ENCODE data around the gene PRKN. TPM values are rescaled to one million over a fixed set of nuclear protein-coding genes. Genes with fewer than 3 reads are reported as not detected.
A peak's percentile ranks its signal among the peaks of the same experiment; 100 is the strongest.

PRKN gene
- total and polyA plus RNA-seq, 3 experiments from 2014 or later, result 0.22 to 1.0 (median 0.55) TPM

GRCh38 chr6:161963634-161964234, 763.8 kb downstream of the PRKN start:
- no peak overlapping the region for H3K4me3 Mint-ChIP-seq
- H3K4me3 ChIP-seq (ENCODE audit: low read length), result no peak overlapping the region
- H3K9me3 Mint-ChIP-seq, result peaks cover 0 to 16% (median 3%) of the 10 kb centered on the region in 5 donors
- H3K4me1 Mint-ChIP-seq, result no peaks in the 10 kb centered on the region
- CTCF ChIA-PET, result no interaction called here
- POLR2A ChIA-PET, result no interaction called here
- no peaks in the 10 kb centered on the region for H3K27me3 ChIP-seq (ENCODE audit: insufficient read depth, low read length, poor library complexity, severe bottlenecking)
- no peak for DNase-seq
- peaks cover 0 to 3% (median 0%) of the 10 kb centered on the region in 3 donors for H3K36me3 Mint-ChIP-seq
- no peaks in the 10 kb centered on the region for H3K27me3 Mint-ChIP-seq
- no peak overlapping the region for H3K27ac ChIP-seq (ENCODE audit: low read depth, low read length)
- no peaks in the 10 kb centered on the region for H3K9me3 ChIP-seq (ENCODE audit: low read length)
- no peaks in the 10 kb centered on the region for H3K36me3 ChIP-seq (ENCODE audit: insufficient read depth, low read length)
- H3K27ac Mint-ChIP-seq, result no peak overlapping the region
- no peaks in the 10 kb centered on the region for H3K4me1 ChIP-seq (ENCODE audit: insufficient read depth, low read length)

- no peak for DNase-seq
- CTCF ChIA-PET, result no interaction called here
Observed at GRCh38 chr6:161963181-161963580, 764.4 kb downstream of the PRKN start.

GRCh38 chr6:161961796-161962195, 765.8 kb downstream of the PRKN start:
- Histone ChIP-seq H3K4me3 (ENCODE audit: low read length) (no peak overlapping the region), H3K36me3 (ENCODE audit: insufficient read depth, low read length) (no peaks in the 10 kb centered on the region), H3K4me1 (ENCODE audit: insufficient read depth, low read length) (no peaks in the 10 kb centered on the region), H3K27ac (ENCODE audit: low read depth, low read length) (no peak overlapping the region), H3K9me3 (ENCODE audit: low read length) (no peaks in the 10 kb centered on the region), H3K27me3 (ENCODE audit: insufficient read depth, low read length, poor library complexity, severe bottlenecking) (no peaks in the 10 kb centered on the region)
- Mint-ChIP-seq H3K9me3 (peaks cover 0 to 20% (median 3%) of the 10 kb centered on the region in 5 donors), H3K4me3 (no peak overlapping the region), H3K4me1 (no peaks in the 10 kb centered on the region), H3K36me3 (no peaks in the 10 kb centered on the region), H3K27ac (no peak overlapping the region), H3K27me3 (no peaks in the 10 kb centered on the region)
- DNase-seq, result no peak
- ChIA-PET POLR2A (no interaction called here), CTCF (no interaction called here)

More at GRCh38 chr6:161963181-161963580, 764.4 kb downstream of the PRKN start:
- H3K4me1 Mint-ChIP-seq, result no peaks in the 10 kb centered on the region
- H3K27ac Mint-ChIP-seq, result peak overlapping the region in 1 of 8 donors; percentile 10
- H3K36me3 Mint-ChIP-seq, result peaks cover 0 to 3% (median 0%) of the 10 kb centered on the region in 3 donors
- no peaks in the 10 kb centered on the region for H3K36me3 ChIP-seq (ENCODE audit: insufficient read depth, low read length)
- no peak overlapping the region for H3K4me3 ChIP-seq (ENCODE audit: low read length)
- H3K27ac ChIP-seq (ENCODE audit: low read depth, low read length), result no peak overlapping the region
- H3K9me3 Mint-ChIP-seq, result peaks cover 0 to 16% (median 3%) of the 10 kb centered on the region in 5 donors
- no peaks in the 10 kb centered on the region for H3K9me3 ChIP-seq (ENCODE audit: low read length)
- no peak overlapping the region for H3K4me3 Mint-ChIP-seq
- H3K27me3 Mint-ChIP-seq, result no peaks in the 10 kb centered on the region
- no peaks in the 10 kb centered on the region for H3K27me3 ChIP-seq (ENCODE audit: insufficient read depth, low read length, poor library complexity, severe bottlenecking)
- POLR2A ChIA-PET, result no interaction called here
- H3K4me1 ChIP-seq (ENCODE audit: insufficient read depth, low read length), result no peaks in the 10 kb centered on the region

- H3K27ac ChIP-seq (ENCODE audit: low read depth, low read length), result no peak overlapping the region
- no peak overlapping the region for H3K27ac Mint-ChIP-seq
- no peaks in the 10 kb centered on the region for H3K27me3 Mint-ChIP-seq
- H3K4me3 Mint-ChIP-seq, result no peak overlapping the region
- peaks cover 0 to 20% (median 3%) of the 10 kb centered on the region in 5 donors for H3K9me3 Mint-ChIP-seq
- no peaks in the 10 kb centered on the region for H3K4me1 Mint-ChIP-seq
- no peaks in the 10 kb centered on the region for H3K36me3 ChIP-seq (ENCODE audit: insufficient read depth, low read length)
- H3K4me3 ChIP-seq (ENCODE audit: low read length), result no peak overlapping the region
- H3K36me3 Mint-ChIP-seq, result no peaks in the 10 kb centered on the region
- ChIA-PET CTCF (no interaction called here), POLR2A (no interaction called here)
- no peak for DNase-seq
- H3K27me3 ChIP-seq (ENCODE audit: insufficient read depth, low read length, poor library complexity, severe bottlenecking), result no peaks in the 10 kb centered on the region
- H3K9me3 ChIP-seq (ENCODE audit: low read length), result no peaks in the 10 kb centered on the region
- H3K4me1 ChIP-seq (ENCODE audit: insufficient read depth, low read length), result no peaks in the 10 kb centered on the region
Observed at GRCh38 chr6:161961046-161961445, 766.5 kb downstream of the PRKN start.

- Histone ChIP-seq H3K9me3 (ENCODE audit: low read length) (no peaks in the 10 kb centered on the region), H3K27me3 (ENCODE audit: insufficient read depth, low read length, poor library complexity, severe bottlenecking) (no peaks in the 10 kb centered on the region), H3K4me3 (ENCODE audit: low read length) (no peak overlapping the region), H3K27ac (ENCODE audit: low read depth, low read length) (no peak overlapping the region), H3K4me1 (ENCODE audit: insufficient read depth, low read length) (no peaks in the 10 kb centered on the region), H3K36me3 (ENCODE audit: insufficient read depth, low read length) (no peaks in the 10 kb centered on the region)
- Mint-ChIP-seq H3K36me3 (no peaks in the 10 kb centered on the region), H3K27ac (no peak overlapping the region), H3K4me1 (no peaks in the 10 kb centered on the region), H3K9me3 (peaks cover 0 to 20% (median 3%) of the 10 kb centered on the region in 5 donors), H3K27me3 (no peaks in the 10 kb centered on the region), H3K4me3 (no peak overlapping the region)
- ChIA-PET CTCF (no interaction called here), POLR2A (no interaction called here)
- no peak for DNase-seq
Observed at GRCh38 chr6:161959072-161959471, 768.5 kb downstream of the PRKN start.

GRCh38 chr6:161956082-161956481, 771.5 kb downstream of the PRKN start:
- Mint-ChIP-seq H3K27ac (no peak overlapping the region), H3K4me3 (no peak overlapping the region), H3K27me3 (no peaks in the 10 kb centered on the region), H3K36me3 (no peaks in the 10 kb centered on the region), H3K4me1 (no peaks in the 10 kb centered on the region), H3K9me3 (peaks cover 2 to 19% (median 3%) of the 10 kb centered on the region in 5 donors)
- Histone ChIP-seq H3K36me3 (ENCODE audit: insufficient read depth, low read length) (no peaks in the 10 kb centered on the region), H3K27ac (ENCODE audit: low read depth, low read length) (no peak overlapping the region), H3K4me1 (ENCODE audit: insufficient read depth, low read length) (no peaks in the 10 kb centered on the region), H3K4me3 (ENCODE audit: low read length) (no peak overlapping the region), H3K9me3 (ENCODE audit: low read length) (no peaks in the 10 kb centered on the region), H3K27me3 (ENCODE audit: insufficient read depth, low read length, poor library complexity, severe bottlenecking) (no peaks in the 10 kb centered on the region)
- ChIA-PET CTCF (no interaction called here), POLR2A (no interaction called here)
- no peak for DNase-seq

GRCh38 chr6:161954699-161955276, 772.8 kb downstream of the PRKN start:
- Histone ChIP-seq H3K36me3 (ENCODE audit: insufficient read depth, low read length) (no peaks in the 10 kb centered on the region), H3K4me1 (ENCODE audit: insufficient read depth, low read length) (no peaks in the 10 kb centered on the region), H3K27me3 (ENCODE audit: insufficient read depth, low read length, poor library complexity, severe bottlenecking) (no peaks in the 10 kb centered on the region), H3K4me3 (ENCODE audit: low read length) (no peak overlapping the region), H3K27ac (ENCODE audit: low read depth, low read length) (no peak overlapping the region), H3K9me3 (ENCODE audit: low read length) (no peaks in the 10 kb centered on the region)
- no peak for DNase-seq
- ChIA-PET CTCF (no interaction called here), POLR2A (no interaction called here)
- no peaks in the 10 kb centered on the region for H3K4me1 Mint-ChIP-seq
- H3K9me3 Mint-ChIP-seq, result peaks cover 3 to 18% (median 5%) of the 10 kb centered on the region in 5 donors
- H3K36me3 Mint-ChIP-seq, result peaks cover 0 to 4% (median 0%) of the 10 kb centered on the region in 3 donors
- no peaks in the 10 kb centered on the region for H3K27me3 Mint-ChIP-seq
- H3K4me3 Mint-ChIP-seq, result no peak overlapping the region
- H3K27ac Mint-ChIP-seq, result no peak overlapping the region

GRCh38 chr6:161954077-161954476, 773.5 kb downstream of the PRKN start:
- Histone ChIP-seq H3K4me1 (ENCODE audit: insufficient read depth, low read length) (no peaks in the 10 kb centered on the region), H3K36me3 (ENCODE audit: insufficient read depth, low read length) (no peaks in the 10 kb centered on the region), H3K27me3 (ENCODE audit: insufficient read depth, low read length, poor library complexity, severe bottlenecking) (no peaks in the 10 kb centered on the region), H3K27ac (ENCODE audit: low read depth, low read length) (no peak overlapping the region), H3K9me3 (ENCODE audit: low read length) (no peaks in the 10 kb centered on the region), H3K4me3 (ENCODE audit: low read length) (no peak overlapping the region)
- ChIA-PET CTCF (no interaction called here), POLR2A (no interaction called here)
- DNase-seq, result no peak
- H3K27ac Mint-ChIP-seq, result no peak overlapping the region
- H3K36me3 Mint-ChIP-seq, result peaks cover 0 to 4% (median 0%) of the 10 kb centered on the region in 3 donors
- no peaks in the 10 kb centered on the region for H3K4me1 Mint-ChIP-seq
- H3K27me3 Mint-ChIP-seq, result no peaks in the 10 kb centered on the region
- H3K9me3 Mint-ChIP-seq, result peaks cover 0 to 14% (median 4%) of the 10 kb centered on the region in 5 donors
- H3K4me3 Mint-ChIP-seq, result no peak overlapping the region
